ENCODE data around the gene ITFG1. TPM values are rescaled to one million over a fixed set of nuclear protein-coding genes. Genes with fewer than 3 reads are reported as not detected.
"Not testable (repeated sequence)": the region's sequence is repeated elsewhere in the genome, so short reads cannot be mapped to it uniquely, and the experiment has no call there.

The ITFG1 gene
- polyA plus RNA-seq, 1 donor = 78.5 TPM

- DNase-seq (ENCODE audit: low read depth) = no peak
These were observed 216.7 kb downstream of the ITFG1 start for GRCh38 chr16:47244206-47244605.

DNA sequence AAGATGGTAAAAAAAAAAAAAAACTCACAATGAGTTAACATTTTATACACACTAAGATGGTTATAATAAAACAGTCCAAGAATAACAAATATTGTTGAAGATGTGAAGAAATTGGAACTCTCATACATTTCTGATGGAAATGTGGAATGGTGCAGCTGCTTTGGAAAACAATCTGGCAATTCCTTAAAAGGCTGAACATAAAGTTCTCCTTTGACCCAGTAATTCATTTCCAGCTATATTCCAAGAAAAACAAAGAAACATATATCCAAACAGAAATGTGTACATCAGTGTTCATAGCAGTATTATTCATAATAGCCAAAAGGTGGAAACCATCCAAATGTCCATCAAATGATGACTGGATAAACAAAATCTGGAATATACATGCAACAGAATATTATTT is 219.8 kb downstream of the ITFG1 start:
- DNase-seq (ENCODE audit: low read depth) = no peak

GRCh38 chr16:47236716-47237115 is 224.1 kb downstream of the ITFG1 start:
- no peak for DNase-seq (ENCODE audit: low read depth)

DNA sequence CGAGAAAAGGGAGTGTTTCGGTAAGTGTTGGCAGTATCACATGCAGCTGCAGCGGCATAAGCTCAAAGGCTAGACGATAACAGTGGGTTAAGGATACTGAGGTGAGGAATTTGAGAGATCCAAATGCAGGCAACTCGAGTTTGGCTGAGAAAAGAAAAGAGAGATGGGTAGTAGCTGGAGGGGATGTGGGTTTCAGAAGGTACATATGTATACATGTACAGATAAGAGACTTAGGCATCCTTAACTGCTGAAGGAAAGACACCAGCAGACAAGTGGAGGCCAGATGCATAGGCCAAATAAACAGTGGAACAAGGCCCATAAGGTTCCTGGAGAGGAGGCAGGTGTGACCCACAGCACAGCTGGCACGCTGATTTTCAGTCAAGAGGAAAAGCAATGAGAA is 230.6 kb downstream of the ITFG1 start:
- DNase-seq (ENCODE audit: low read depth) = no peak

GRCh38 chr16:47229053-47230050 is 231.5 kb downstream of the ITFG1 start:
- no peak for DNase-seq (ENCODE audit: low read depth)

GRCh38 chr16:47228241-47228640 is 232.6 kb downstream of the ITFG1 start:
- DNase-seq (ENCODE audit: low read depth) = no peak

DNA sequence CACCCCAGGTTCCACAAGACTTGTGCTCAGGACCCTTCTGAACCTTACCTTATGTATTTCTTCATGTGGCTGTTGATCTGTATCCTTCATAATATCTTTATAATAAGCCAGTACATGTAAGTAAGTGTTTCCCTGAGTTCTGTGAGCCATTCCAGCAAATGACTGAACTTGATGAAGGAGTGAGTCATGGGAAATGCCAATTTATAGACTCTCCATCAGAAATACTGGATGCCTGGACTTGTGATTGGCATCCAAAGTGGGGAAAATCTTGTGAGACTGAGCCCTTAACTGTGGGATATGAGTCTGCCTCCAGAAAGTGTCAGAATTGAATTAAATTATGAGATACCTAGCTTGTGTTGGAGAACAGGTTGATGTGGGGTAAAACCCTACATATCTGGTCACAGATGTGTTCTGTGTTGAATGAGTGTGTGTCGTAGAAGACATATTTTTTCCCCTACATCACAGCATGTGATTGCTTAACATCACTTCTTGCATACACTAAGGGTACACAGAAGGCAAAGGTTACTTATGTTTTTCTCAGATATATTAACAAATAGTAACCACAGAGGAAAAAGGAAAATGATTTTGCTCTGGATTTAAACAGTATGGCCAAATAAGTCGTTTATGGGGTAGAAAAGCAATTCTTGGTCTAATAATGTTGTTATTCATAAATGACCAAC is 247.0 kb downstream of the ITFG1 start:
- no peak for DNase-seq (ENCODE audit: low read depth)

DNA sequence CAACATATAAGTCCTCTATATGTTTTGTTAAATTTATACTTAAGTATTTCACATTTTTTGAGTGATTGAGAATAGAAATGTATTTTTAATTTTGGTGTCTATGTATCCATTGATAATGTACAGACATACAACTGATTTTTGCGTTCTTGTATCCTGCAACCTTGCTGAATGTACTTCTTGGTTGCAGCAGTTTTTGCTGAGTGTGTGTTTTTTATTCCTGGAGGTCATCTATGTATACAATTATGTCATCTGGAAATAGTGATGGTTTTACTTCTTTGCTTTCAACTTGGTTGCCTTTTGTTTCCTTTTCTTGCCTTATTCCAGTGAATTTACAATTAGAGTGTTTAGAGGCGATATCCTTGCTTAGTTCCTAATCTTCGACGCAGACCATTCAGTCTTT is 249.6 kb downstream of the ITFG1 start:
- DNase-seq (ENCODE audit: low read depth) = no peak

DNA sequence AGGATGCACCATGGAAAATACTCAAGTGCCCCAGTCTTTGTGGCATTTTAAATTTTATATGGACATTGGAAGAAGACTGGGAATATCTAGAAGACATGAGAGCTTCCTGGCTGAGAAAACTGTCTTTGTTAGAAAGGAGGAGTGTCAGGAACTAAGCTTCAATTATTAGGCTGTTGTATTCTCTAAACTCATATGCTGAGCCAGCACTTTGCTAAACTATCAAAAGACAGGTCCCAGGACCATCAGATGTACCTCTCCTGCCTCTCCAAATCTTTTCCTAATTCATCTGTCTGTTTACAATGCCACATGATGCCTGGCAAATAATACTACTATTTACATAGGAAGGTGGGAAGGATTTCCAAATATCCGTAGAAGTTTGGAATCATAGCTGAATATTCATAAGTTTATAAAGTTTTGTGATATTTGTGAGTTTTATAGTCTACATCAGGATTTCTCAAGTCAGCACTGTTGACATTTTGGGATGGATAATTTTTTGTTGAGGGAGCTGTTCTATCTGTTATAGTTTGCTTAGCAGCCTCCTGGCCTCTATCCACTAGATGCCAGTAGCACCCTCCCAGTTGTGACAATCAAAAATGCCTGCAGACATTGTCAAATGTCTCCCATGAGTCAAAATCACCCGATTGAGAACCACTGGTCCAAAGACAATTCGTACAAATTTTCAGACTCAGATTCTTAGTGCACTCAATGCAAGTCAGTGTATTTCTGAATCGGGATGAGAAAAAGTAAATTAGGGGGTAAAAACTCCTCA is 255.9 kb downstream of the ITFG1 start:
- no peak for DNase-seq (ENCODE audit: low read depth)

- not testable (repeated sequence) for DNase-seq (ENCODE audit: low read depth)
These were observed 257.4 kb downstream of the ITFG1 start for GRCh38 chr16:47203433-47203832.

DNA sequence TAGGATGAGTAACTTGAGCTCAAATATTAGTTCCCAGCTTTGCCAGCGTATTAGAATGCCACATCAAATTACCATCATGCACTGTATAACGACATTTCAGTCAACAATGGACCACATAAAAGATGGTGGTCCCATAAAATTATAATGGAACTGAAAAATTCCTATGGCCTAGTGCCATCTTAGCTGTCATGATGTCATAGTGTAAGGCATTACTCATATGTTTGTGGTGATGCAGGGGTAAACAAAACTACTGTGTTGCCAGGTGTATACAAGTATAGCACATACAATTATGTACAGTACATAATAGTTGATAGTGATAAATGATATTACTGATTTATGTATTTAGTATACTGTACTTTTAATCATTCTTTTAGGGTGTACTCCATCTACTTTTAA is 262.7 kb downstream of the ITFG1 start:
- no peak for DNase-seq (ENCODE audit: low read depth)

- DNase-seq (ENCODE audit: low read depth) = no peak
These were observed 263.2 kb downstream of the ITFG1 start for GRCh38 chr16:47197536-47198179.

DNA sequence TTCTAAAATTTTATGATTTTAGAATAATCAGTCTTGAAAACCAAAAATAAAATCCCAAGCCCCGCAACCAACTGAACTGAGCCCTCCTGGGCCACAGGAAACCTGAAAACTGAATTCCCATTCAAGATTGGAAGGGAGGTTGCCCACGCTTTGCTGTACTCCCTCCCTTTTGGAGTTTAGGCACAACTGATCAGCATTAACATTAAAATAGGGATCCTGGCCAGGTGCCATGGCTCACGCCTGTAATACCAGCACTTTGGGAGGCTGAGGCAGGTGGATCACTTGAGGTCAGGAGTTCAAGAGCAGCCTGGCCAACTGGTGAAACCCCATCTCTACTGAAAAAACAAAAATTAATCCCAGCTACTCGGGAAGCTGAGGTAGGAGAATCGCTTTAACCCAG is 264.4 kb downstream of the ITFG1 start:
- no peak for DNase-seq (ENCODE audit: low read depth)

DNA sequence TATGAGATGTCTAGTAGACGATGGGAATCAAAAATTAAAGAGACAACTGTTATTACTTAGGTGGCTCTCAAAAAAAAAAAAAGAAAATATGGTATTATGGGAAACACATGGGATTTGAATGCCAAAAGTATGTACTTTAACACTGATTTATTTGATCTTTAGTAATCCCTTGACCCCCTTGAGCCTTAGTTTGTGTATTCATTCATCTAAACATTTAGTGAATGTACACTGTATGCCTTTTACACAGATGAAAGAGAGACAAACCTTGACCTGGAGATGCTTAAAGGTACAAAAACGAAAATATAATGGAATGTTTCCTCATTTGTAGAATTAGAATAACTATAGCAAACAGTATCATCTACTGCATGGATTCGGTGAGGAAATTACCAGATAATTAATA is 278.5 kb downstream of the ITFG1 start:
- DNase-seq (ENCODE audit: low read depth) = no peak

DNA sequence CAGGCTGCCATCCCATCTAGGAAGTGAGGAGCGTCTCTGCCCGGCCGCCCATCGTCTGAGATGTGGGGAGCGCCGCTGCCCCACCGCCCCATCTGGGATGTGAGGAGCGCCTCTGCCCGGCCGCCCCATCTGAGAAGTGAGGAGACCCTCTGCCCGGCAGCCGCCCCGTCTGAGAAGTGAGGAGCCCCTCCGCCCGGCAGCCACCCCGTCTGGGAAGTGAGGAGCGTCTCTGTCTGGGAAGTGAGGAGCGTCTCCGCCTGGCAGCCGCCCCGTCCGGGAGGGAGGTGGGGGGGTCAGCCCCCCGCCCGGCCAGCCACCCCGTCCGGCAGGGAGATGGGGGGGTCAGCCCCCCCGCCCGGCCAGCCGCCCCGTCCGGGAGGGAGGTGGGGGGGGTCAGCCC is 279.8 kb downstream of the ITFG1 start:
- DNase-seq (ENCODE audit: low read depth) = not testable (repeated sequence)

GRCh38 chr16:47180073-47180472 is 280.8 kb downstream of the ITFG1 start:
- DNase-seq (ENCODE audit: low read depth) = no peak

DNA sequence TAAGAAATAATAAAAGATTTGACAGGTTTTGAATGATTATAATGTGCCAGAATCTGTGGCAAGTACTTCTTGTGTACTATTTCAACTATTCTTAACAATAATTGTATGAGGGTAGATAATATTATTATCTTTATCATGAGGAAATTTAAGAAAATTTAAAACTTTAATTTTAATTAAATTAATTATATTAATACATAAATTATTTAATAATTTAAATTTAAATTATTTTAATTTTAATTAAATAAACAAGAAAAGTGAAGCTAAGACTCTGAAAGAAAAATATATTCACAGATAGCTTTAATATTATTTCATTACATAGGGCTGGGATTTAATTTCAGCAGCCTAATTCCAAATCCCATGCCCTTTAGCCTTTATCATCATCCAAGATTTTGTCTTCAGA is 285.7 kb downstream of the ITFG1 start:
- DNase-seq (ENCODE audit: low read depth) = no peak

- no peak for DNase-seq (ENCODE audit: low read depth)
These were observed 298.0 kb downstream of the ITFG1 start for GRCh38 chr16:47162670-47163420.

- DNase-seq (ENCODE audit: low read depth) = no peak
These were observed 299.4 kb downstream of the ITFG1 start for GRCh38 chr16:47161464-47161863.

DNA sequence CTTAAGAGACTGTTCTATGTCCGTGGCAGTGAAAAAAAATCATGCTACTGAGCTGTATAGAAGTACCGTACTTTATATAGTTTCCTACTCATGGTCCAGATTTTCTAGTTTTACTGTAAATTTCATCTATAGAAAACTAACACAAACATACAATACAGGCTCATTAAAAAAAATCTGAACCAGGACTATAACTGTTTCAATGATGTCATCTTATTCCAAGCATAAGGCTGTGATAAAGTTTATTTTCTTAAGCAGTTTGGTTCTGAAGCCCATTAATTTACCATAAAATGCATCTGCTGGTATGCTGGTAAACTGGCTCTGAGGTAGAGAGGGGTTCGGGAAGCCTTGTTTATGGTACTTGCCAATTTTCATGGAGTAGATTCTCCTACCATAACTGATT is 300.4 kb downstream of the ITFG1 start:
- no peak for DNase-seq (ENCODE audit: low read depth)

DNA sequence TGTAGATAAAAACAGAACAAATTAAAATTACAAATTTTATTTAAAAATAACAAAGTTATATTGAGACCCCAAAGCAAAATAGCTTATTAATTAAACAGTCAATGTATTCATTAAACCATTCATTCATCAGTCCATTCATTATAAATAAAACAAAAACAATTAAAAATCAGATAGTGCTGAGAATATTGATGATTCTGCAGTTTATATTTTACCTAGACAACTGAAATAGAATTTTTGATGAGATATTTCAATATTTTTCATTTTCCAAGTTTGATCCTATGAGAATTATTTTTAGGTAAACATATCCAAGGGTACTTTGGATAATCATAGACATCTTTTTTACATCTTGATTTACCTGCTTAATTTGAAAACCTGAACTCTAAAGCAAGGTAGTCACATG is 301.9 kb downstream of the ITFG1 start:
- no peak for DNase-seq (ENCODE audit: low read depth)

Data from forelimb muscle (tissue), 1 donor.